ENCODE measurements around the gene HECW1. TPM values are rescaled to one million over a fixed set of nuclear protein-coding genes. Genes with fewer than 3 reads are reported as not detected.

Gene HECW1
- total and polyA plus RNA-seq, 2 of the 8 experiments (the other 6 are each of a cell fraction or from before 2014, with no cell fraction given): 2.9 to 12.7 TPM

GRCh38 chr7:43290978-43291377 lies 178.5 kb downstream of the HECW1 start:
- H2BK15ac ChIP-seq (ENCODE audit: low read length): no peak overlapping the region
- H3K18ac ChIP-seq (ENCODE audit: extremely low read depth, low read length): peak overlapping the region; percentile 72
- H3K4me3 ChIP-seq (ENCODE audit: extremely low read depth in 1 of 4, insufficient read depth in 2 of 4, low read depth in 3 of 4, low read length in 4 of 4): no peak overlapping the region; a peak in 1 of 8 replicates
- no peaks in the 10 kb centered on the region for H4K20me1 ChIP-seq (replicated peaks in 1 of 2; ENCODE audit: control insufficient read depth in 1 of 2, insufficient read depth in 2 of 2, low read length in 2 of 2)
- CTCF ChIA-PET (ENCODE audit: partially characterized antibody): interaction anchor here (1.0 to 1.8 kb wide), 3 partner anchors 15 to 149 kb away, joined by 3 to 7 read pairs (median 5); no protein-coding TSS in a partner anchor
- no peaks in the 10 kb centered on the region for H3K23me2 ChIP-seq (ENCODE audit: low read depth, low read length)
- peaks cover under 1 to 3% of the 10 kb centered on the region in 2 experiments; a peak in 2 of 4 replicates for H3K9me3 ChIP-seq (ENCODE audit: insufficient read depth in 2 of 2, low read depth in 1 of 2, low read length in 1 of 2)
- H2AFZ ChIP-seq (ENCODE audit: low read length): no peak overlapping the region
- peak overlapping the region; percentile 55 for H3K56ac ChIP-seq (replicated peaks; ENCODE audit: insufficient read length, low read depth, low read length)
- H4K8ac ChIP-seq (ENCODE audit: extremely low read depth, insufficient read depth, low read length): no peak overlapping the region
- peak overlapping the region; percentile 74 for H2BK20ac ChIP-seq (ENCODE audit: low read length)
- H3K23ac ChIP-seq (ENCODE audit: insufficient read length): no peak overlapping the region
- no peaks in the 10 kb centered on the region for H3K27me3 ChIP-seq (replicated peaks in 1 of 4; ENCODE audit: control insufficient read depth in 3 of 4, extremely low read depth in 1 of 4, insufficient read depth in 3 of 4, low read length in 3 of 4)
- DNase-seq (ENCODE audit: low read depth in 1 of 2, low spot score in 2 of 2): no peak
- H2AK5ac ChIP-seq (ENCODE audit: low read depth, low read length): peak overlapping the region; percentile 97
- peaks cover 0 to 8% (median 0%) of the 10 kb centered on the region in 4 experiments; a peak in 2 of 8 replicates for H3K36me3 ChIP-seq (ENCODE audit: control insufficient read depth in 2 of 4, insufficient read depth in 4 of 4, low read length in 3 of 4)
- H4K5ac ChIP-seq (ENCODE audit: insufficient read length, low read depth, low read length): peak overlapping the region; percentile 80
- peak overlapping the region; percentile 99 for H4K91ac ChIP-seq (replicated peaks; ENCODE audit: insufficient read length, low read length)
- H2BK120ac ChIP-seq (replicated peaks; ENCODE audit: low read depth, low read length): peak overlapping the region; percentile 89
- peak; percentile 81 for FAIRE-seq
- 80% methylated on average over 5 of the region's 5 CpGs; no CpG with 5 or more reads in 1 of the 2 experiments for WGBS, 2 experiments (ENCODE audit: extremely low coverage in 1 of 2, insufficient coverage in 1 of 2, insufficient read length in 1 of 2, insufficient replicate concordance in 2 of 2, low coverage in 1 of 2, low lambda C conversion rate in 2 of 2, missing lambda C conversion rate in 1 of 2)
- POLR2A ChIA-PET (ENCODE audit: partially characterized antibody): interaction anchor here (1.3 to 1.9 kb wide), 3 partner anchors 10 to 403 kb away, joined by 4 to 5 read pairs (median 4); no protein-coding TSS in a partner anchor
- H3K79me2 ChIP-seq (ENCODE audit: control insufficient read depth in 1 of 2, insufficient read depth in 2 of 2, low read length in 2 of 2): no peaks in the 10 kb centered on the region
- H3K4me2 ChIP-seq (ENCODE audit: insufficient read depth in 1 of 2, low read depth in 2 of 2, low read length in 2 of 2): peak overlapping the region in 1 of 2 experiments; percentile 16; a peak in 1 of 4 replicates
- H3K79me1 ChIP-seq (ENCODE audit: low read depth, low read length): no peaks in the 10 kb centered on the region
- H2BK5ac ChIP-seq (ENCODE audit: low read depth, low read length): peak overlapping the region; percentile 98; the same call in 1 of the 2 replicates
- H2BK12ac ChIP-seq (ENCODE audit: low read depth, low read length): peak overlapping the region; percentile 82
- H3K9ac ChIP-seq (replicated peaks in 1 of 4; ENCODE audit: extremely low read depth in 1 of 4, low read depth in 3 of 4, low read length in 3 of 4): no peak overlapping the region
- H3K4me1 ChIP-seq (replicated peaks in 1 of 4; ENCODE audit: control insufficient read depth in 3 of 4, insufficient read depth in 4 of 4, low read length in 3 of 4): peaks cover 23 to 50% (median 35%) of the 10 kb centered on the region in 4 experiments
- no peak overlapping the region for H3K14ac ChIP-seq (ENCODE audit: insufficient read length)
- H3K4ac ChIP-seq (replicated peaks; ENCODE audit: insufficient read length, low read depth, low read length): peak overlapping the region; percentile 86
- H3K27ac ChIP-seq (ENCODE audit: low read depth, low read length): peak overlapping the region; percentile 79
- no peak for TF ChIP-seq RXRA (IDR thresholded peaks at IDR 0.05; ENCODE audit: insufficient read depth, low read depth, low read length)
- TF ChIP-seq KDM5A (IDR thresholded peaks at IDR 0.05; ENCODE audit: low read length): no peak
- no peak for TF ChIP-seq SRF (IDR thresholded peaks at IDR 0.05; ENCODE audit: low read depth, low read length)
- TF ChIP-seq SP1 (IDR thresholded peaks at IDR 0.05; ENCODE audit: low read depth, low read length): no peak
- no peak for TF ChIP-seq RFX5 (IDR thresholded peaks at IDR 0.05; ENCODE audit: borderline replicate concordance, low read depth, low read length)
- no peak for TF ChIP-seq ZNF274 (IDR thresholded peaks at IDR 0.05; ENCODE audit: borderline replicate concordance, extremely low read depth, low read length)
- TF ChIP-seq SIRT6 (IDR thresholded peaks at IDR 0.05; ENCODE audit: low read length): no peak
- no peak for TF ChIP-seq JUN (IDR thresholded peaks at IDR 0.05; ENCODE audit: low read depth, low read length)
- no peak for TF ChIP-seq KDM4A (IDR thresholded peaks at IDR 0.05; ENCODE audit: low read depth, low read length, severe bottlenecking)
- no peak for TF ChIP-seq CTCF (IDR thresholded peaks at IDR 0.05; ENCODE audit: control extremely low read depth in 1 of 3, insufficient read depth in 1 of 3, low read depth in 1 of 3, low read length in 3 of 3)
- TF ChIP-seq TAF7 (optimal IDR thresholded peaks at IDR 0.05; ENCODE audit: borderline replicate concordance, low read depth, low read length): no peak

Measured in H1 (cell line).